Amniotic stem cell (primary cell): Measurements from ENCODE around the gene PLCB3.
A peak's percentile ranks its signal among the peaks of the same experiment; 100 is the strongest.

ENCODE experiments used
- DNase-seq: peaks from one replicate; lab custom pipeline; 2025; lab: John Stamatoyannopoulos, UW

The PLCB3 gene

DNA sequence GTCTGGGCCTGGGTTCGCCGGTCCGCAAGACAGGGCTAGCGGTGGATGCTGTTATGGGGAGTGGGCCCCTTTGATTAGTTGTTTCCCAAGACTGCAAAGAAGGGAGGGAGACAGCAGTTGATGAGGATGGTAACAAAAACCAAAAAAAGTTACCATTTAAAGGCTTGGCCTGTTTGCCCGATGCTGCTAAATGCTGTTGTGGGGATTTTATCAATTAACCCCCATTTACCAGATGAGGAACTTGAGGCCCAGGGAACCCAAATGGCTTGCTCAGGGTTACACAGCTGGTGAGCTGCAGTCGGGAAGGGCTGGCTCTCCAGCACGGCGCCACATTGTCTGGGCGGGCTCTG is 28.7 kb upstream of the PLCB3 start:
- DNase-seq: no peak

DNA sequence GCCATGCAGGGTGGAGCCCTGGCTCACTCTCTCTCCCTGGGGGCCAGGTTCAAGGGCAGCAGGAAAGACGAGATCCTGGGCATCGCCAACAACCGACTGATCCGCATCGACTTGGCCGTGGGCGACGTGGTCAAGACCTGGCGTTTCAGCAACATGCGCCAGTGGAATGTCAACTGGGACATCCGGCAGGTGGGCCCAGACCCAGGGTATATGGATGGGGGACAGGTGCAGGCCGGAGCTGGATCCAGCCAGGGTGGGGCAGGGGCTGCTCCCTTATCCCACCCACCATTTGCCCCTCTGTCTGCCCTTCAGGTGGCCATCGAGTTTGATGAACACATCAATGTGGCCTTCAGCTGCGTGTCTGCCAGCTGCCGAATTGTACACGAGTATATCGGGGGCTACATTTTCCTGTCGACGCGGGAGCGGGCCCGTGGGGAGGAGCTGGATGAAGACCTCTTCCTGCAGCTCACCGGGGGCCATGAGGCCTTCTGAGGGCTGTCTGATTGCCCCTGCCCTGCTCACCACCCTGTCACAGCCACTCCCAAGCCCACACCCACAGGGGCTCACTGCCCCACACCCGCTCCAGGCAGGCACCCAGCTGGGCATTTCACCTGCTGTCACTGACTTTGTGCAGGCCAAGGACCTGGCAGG is 28.2 kb upstream of the PLCB3 start:
- no peak for DNase-seq

DNA sequence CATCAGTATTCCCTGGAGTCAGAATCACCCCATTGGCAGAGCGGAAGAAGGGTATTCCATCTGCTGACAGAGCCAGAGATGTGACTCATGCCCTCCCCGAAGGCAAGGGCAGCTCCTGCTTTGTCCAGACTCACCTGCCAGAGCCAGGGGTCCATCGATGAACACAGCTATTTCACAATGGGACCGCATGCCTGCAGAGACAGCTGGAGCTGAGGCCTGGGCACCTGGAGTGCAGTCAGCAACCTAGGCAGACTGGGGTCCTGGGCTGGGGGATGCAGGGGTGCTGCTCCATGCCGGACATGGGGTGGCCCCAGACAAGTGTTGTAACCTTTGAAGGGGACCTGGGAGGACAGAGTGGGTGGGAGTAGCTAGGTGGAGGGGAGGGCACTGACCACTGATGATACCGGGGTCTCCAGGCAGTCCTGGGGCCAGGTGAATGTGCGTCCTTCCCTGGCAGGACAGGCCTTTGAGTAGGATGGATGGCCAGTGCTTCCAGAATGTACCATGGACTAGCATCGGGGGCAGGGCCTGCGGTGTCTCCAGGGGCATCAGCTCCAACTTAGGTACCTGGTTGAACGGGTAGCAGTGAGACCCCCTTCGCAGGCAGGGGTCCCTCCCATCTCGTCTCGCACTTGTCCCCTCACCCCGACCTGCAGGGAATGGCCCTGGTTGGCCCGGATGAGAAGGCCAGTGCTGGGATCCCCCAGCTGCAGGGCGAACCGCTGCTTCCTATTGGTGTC is 27.0 kb upstream of the PLCB3 start:
- DNase-seq: no peak

DNA sequence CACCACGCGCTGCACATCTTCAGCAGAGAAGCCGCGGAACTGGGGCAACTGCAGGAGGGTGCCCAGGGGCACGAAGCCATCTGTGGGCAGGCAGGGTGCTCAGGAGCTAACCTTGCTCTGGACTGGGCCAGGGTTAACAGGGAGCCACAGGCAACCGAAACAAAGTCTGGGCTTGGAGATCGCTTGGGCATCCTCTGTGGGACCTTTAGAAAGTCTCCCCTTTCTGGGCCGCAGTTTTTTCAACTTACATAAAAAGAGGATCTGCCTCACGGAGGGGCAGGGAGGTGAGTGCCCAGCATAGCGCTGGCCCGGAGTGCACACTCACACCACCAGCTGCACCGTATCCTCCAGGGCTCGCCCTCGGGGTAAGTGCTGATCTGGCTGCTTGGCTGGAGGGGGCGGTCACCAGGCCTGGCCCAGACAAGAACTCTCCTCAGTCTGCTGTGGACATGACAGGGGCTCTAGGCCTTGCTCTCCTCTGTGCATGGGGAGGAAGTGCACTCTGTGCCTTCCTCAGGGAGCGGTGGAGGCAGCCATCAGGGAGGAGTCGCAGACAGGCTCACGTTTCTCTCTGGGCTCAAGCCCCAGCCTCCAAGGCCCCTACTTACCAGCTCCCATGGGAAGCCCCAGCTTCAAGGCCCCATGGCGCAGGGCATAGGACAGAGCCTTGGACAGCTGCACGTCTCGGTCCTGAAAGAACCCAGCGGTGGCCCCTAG is 26.3 kb upstream of the PLCB3 start:
- DNase-seq: no peak

DNA sequence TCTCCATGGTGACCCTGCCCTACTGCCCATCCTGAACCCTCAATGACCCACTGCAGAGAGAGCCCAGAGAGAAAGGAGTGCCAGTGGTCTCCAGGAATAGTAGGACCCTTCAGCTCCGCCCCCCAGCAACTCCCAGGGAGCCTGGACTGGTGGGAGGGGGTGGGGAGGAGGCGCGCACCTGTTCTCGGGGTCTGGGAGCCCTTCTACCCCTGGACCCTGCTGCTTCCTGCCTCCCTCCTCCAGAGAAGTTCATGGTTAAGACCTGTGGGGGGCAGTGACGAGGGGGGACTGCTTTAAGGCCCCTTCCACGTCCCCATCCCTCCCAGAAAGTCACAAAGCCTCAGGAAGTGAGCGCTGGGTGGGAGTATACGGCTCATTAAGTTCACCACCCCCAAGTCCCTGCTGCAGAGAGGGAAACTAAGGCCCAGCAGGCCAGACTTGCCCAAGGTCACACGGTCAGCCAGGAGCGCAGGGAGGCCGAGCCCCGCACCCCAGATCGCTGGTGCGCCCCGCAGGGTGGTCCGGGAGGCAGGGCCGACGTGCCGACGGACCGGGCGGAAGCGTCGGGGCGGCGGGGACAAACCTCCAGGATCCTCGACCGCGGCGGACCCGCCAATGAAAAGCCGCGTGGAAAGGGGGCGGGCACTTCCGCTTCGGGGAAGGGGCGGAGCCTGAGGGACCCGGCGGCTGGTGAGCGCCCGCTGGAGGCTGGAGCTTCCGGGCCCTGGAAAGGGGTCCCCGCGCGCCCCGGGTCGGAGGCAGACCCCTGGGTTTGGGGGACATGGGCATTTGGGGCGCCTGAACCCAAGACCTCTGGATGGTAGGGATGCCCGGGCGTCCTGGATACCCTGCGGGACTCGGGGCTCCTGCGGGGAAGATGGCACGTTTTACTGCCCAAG is 25.5 kb upstream of the PLCB3 start, which contains the start of the genes NUDT22 and TRPT1:
Gene NUDT22 (plus strand): TSS at position 667 of the 899 bp plus-strand sequence. CDS start 379 bp downstream, outside the sequence.
Gene TRPT1 (minus strand): TSS at position 579 of the 899 bp plus-strand sequence. CDS start 326 bp downstream, at position 253.
- peak; percentile 15 for DNase-seq

DNA sequence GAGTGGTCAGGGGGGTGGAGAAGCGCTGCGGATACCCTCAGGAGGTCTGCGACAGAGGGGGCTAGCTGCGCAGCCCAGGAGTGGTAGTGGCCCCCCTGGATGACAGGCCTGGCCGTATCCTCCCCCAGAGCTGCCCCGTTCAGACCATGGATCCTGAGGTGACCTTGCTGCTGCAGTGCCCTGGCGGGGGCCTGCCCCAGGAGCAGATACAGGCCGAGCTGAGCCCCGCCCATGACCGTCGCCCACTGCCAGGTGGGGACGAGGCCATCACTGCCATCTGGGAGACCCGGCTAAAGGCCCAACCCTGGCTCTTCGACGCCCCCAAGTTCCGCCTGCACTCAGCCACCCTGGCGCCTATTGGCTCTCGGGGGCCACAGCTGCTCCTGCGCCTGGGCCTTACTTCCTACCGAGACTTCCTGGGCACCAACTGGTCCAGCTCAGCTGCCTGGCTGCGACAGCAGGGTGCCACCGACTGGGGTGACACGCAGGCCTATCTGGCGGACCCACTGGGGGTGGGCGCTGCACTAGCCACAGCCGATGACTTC is 24.8 kb upstream of the PLCB3 start:
- no peak for DNase-seq

DNA sequence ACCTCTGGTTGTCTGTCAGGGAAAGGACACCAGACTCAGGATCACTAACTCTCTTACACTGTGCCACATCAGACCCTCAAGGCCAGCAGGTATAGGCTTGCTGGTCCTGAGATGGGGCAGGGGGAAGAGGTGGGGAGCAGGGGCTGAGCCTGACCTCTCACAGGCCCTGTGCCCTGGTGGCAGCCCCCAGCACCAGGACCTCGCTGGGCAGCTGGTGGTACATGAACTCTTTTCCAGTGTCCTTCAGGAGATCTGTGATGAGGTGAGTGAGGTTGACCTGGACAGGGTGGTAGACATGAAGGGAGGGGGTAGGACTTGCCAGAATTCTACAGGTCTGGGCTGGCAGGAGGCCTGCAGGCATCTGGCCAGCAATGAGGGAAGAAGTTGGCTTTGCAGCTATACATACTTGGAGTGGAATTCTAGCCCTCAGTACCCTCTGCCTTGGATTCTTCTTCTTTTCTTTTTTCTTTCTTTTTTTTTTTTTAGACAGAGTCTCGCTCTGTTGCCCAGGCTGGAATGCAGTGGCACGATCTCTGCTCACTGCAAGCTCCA is 23.8 kb upstream of the PLCB3 start:
- no peak for DNase-seq

DNA sequence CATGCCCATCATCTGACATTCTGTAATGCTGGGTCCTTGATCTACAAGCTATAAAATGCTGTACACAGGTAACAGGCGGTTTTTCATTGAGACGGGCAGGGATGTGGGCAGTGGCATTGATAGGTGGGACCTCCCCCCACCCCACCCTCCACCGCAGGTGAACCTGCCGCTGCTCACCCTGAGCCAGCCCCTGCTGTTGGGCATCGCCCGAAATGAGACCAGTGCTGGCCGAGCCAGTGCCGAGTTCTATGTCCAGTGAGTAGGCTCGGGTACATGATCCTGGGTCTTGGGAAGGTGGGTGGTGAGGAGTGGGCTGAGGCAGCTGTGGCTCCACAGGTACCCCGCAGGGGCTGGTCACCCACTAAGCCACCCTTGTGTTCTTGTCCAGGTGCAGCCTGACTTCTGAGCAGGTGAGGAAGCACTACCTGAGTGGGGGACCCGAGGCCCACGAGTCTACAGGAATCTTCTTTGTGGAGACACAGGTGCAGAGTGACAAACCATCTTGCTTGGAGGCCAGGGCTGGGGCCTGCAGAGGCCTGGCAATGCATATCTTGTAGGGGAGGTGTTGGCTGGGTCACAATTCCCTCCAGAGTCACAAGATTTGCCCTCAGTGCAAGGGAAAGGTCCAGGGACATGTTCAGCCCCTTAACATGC is 22.1 kb upstream of the PLCB3 start:
- no peak for DNase-seq

DNA sequence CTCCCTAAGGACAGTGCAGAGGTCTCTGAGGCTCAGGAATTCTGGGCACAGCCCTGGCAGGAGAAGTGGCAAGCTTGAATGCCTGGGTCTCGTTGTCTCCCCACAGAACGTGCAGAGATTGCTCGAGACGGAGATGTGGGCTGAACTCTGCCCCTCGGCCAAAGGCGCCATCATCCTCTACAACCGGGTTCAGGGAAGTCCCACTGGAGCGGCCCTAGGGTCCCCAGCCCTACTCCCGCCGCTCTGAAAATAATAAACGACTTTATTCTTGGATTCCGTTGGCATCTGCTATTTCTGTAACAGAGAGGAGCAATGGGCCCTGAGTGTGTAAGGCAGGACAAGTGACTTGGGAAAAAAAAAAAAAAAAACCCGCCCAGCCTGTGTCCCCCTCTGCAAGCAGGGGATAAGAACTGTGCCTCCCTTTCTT is 21.6 kb upstream of the PLCB3 start:
- no peak for DNase-seq

DNA sequence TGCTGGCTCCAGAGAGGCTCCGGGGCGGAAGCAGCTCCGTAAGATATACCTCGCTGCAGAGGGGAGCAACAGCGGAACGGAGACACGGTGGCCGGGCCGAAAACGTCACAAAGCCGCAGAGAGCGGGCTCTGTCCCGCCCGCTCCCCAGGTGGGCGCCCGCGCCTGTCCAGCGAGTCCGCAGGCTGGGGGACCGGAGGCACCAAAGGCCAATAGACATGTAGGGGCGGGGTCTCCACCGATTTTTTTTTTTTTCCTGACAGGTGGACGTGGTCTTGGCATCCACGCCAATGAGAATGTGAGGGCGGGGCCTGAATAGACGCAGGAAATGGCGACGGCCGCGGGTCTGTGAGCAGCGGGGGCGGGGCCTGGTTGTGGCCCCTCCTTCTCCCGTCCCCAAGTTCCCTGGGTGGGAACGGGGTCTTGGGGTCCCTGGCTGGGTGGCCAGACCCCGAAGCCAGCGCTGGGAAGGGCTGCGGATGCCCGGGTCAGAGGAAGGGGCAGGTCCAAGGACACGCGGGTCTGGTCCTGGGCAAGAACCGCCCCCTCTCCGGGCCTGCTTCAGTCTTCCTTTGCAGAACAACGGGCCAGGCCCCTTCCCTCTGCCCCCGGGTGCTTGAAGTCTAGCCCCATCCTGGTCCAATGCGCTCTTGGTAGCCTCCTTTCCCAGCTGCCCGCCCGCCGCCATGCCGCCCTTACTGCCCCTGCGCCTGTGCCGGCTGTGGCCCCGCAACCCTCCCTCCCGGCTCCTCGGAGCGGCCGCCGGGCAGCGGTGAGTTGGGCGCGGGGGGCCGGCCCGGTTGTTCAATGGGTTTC is 21.0 kb upstream of the PLCB3 start, which contains the start of gene DNAJC4:
Gene DNAJC4 (plus strand): TSS at position 378 of the 814 bp plus-strand sequence. CDS start 307 bp downstream, at position 685.
- peak; percentile 74 for DNase-seq

DNA sequence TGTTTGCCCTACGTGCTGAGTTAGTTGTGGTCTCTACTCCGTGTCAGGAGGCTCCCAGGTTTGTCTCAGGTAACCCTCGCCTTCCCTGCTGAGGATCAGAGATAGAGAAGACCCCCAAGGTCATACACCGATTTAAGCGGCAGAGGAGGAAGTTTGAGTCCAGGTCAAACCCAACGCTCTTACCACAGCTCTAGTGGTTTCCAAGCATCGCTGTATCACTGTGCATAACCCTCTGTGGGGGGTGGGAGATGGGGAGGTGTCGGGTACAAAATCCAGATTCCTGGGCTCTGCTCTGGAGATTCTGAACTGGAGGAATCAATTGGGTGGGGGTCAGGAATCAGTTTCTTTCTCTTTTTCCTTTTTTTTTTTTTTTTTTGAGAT is 20.4 kb upstream of the PLCB3 start:
- no peak for DNase-seq

DNA sequence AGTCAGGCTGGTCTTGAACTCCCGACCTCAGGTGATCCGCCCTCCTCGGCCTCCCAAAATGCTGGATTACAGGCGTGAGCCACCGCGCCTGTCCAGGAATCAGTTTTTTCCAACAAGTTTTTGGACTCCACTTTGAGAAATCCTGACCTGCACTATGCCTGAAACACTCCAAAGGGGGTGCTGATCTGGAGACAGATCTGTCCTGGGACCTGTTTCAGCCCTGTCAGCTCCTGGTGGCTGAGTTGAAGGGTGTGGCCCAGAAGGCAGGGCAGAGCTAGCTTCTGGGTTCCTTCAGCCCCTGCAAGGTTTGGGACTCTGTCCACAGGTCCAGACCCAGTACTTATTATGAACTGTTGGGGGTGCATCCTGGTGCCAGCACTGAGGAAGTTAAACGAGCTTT is 19.8 kb upstream of the PLCB3 start:
- no peak for DNase-seq

DNA sequence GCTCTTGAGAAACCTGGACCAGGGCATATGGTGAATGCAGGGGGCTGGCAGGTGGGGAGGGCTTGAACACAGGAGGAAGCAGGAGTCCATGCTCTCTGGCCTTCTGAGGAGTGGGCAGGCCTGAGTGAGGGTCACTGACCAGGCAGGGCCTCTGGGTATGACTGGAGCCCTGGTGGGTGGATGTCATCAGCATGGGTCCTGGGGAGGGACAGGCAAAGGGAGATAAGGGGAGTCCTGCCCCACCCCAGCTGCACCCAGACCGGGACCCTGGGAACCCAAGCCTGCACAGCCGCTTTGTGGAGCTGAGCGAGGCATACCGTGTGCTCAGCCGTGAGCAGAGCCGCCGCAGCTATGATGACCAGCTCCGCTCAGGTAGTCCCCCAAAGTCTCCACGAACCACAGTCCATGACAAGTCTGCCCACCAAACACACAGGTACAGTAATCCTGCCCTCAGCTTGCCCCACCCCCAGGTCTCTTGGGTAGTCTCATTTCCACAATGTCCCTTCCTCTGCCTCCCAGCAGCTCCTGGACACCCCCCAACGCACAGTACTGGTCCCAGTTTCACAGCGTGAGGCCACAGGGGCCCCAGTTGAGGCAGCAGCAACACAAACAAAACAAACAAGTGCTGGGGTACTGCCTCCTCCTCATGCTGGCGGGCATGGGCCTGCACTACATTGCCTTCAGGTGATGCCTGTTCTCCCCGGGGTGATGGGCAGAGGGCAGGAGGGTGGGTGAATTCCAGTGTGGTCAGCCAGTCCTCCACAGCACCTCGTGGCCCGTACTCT is 19.0 kb upstream of the PLCB3 start:
- no peak for DNase-seq

DNA sequence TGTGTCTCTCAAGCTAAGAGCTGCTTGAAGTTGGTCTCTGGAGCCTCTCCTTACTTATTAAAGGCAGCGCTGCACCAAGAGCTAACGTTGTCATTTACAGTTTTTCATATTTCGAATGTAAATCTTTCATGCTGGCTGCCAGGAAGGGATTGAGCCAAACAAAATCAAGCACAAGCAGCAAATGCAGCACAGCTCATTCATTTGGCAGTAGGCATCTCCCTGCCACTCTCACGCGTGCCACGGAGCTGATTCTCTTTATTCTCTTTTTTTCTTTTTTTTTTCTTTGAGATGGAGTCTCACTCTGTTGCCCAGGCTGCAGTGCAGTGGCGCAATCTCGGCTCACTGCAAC is 18.4 kb upstream of the PLCB3 start:
- DNase-seq: no peak

DNA sequence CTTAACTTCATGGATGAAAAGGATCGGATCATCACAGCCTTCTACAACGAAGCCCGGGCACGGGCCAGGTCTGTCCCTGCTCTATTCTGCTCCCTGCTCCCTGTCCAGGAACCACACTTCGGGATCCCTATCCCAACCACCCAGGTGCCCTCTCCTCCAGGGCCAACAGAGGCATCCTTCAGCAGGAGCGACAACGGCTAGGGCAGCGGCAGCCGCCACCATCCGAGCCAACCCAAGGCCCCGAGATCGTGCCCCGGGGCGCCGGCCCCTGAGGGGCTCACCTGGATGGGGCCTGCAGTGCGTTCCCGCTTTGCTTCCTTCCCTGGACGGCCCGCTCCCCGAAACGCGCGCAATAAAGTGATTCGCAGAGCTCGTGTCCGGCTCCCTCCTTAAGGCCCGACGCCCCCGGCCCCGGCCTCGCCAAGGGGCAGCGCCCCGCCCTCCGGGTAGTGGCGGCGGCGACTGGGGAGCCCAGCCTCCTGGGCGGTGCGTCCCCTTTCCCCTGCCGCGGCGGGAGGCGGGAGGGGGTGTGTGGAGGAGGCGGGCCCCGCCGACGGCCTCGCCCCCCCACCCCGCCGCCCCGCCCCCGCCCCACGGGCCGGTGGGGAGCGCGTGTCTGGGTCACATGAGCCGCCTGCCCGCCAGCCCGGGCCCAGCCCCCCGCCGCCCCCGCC is 17.3 kb upstream of the PLCB3 start, which contains the start of gene VEGFB:
Gene VEGFB (plus strand): TSS at position 672 of the 674 bp plus-strand sequence. CDS start 250 bp downstream, outside the sequence.
- DNase-seq: no peak

DNA sequence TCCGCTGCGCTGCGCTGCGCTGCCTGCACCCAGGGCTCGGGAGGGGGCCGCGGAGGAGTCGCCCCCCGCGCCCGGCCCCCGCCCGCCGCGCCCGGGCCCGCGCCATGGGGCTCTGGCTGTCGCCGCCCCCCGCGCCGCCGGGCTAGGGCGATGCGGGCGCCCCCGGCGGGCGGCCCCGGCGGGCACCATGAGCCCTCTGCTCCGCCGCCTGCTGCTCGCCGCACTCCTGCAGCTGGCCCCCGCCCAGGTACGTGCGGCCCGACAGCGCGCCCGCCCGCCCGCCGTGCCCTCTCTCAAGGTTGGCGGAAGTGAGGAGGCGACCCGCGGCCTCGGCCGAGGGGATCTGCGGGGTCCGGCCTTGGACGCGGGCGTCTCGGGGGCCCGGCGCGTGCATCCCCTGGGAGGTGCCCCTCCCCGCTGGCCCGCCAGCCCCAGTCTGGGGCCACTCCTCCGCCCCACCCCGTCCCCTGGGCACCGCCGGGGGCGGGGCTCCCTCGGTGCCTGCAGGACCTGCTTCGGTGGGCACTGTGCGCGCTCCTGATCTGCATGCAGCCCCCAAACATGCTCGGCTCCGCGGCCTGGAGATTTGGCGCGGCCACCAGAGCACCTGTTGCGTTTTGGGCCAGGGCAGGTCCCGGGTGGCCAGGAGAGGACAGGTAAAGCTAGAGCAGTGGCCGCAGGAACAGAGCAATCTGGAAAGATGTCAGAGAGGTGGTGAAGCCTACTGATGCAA is 16.5 kb upstream of the PLCB3 start:
- no peak for DNase-seq

DNA sequence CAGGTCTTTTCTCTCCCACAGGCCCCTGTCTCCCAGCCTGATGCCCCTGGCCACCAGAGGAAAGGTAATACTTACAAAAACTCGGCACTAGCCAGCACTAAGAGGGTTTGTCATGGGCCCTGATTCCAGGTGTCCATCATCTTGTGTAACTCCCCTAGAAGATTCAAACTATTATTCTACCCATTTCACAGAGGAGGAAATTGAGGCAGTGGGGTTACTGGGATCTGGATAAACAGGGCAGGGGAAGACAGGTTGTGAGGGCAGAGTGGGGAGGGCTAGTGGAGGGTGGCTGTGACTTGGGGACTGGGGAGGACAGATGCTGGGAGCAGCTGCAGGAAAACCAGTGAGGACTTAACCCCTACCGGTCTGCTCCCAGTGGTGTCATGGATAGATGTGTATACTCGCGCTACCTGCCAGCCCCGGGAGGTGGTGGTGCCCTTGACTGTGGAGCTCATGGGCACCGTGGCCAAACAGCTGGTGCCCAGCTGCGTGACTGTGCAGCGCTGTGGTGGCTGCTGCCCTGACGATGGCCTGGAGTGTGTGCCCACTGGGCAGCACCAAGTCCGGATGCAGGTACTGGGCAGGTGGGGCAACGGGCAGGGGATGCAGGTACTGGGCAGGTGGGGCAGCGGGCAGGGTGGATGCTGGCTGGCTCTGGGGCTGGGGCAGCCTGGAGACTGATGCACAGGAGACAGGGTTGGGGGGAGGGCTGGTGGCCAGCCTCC is 15.7 kb upstream of the PLCB3 start:
- no peak for DNase-seq
